Endothelial cell of umbilical vein (primary cell): ENCODE results near the gene WNT6.

Experiments
- CTCF ChIP-seq, 2 donors: IDR thresholded peaks; 1 replicate in 1 of 2; 2 replicates in 1 of 2; pipeline ENCODE4 v1.5.1; 2011; ENCODE audit warnings: low read length in 2 of 2, mild to moderate bottlenecking in 2 of 2, moderate library complexity in 2 of 2, control low read depth in 1 of 2, inconsistent platforms in 1 of 2, low read depth in 1 of 2; ENCODE audit not compliant: insufficient read depth in 1 of 2; ENCODE audit errors: extremely low read depth in 1 of 2
- EZH2 ChIP-seq: IDR thresholded peaks from 2 replicates; pipeline ENCODE4 v1.6.1; 2012; ENCODE audit warnings: borderline replicate concordance, low read depth, mild to moderate bottlenecking, moderate library complexity, low read length, inconsistent platforms; ENCODE audit not compliant: severe bottlenecking
- GATA2 ChIP-seq: IDR thresholded peaks from 2 replicates; pipeline ENCODE4 v1.7.0; 2011; ENCODE audit warnings: low read depth, mild to moderate bottlenecking, moderate library complexity, mixed read lengths, low read length; ENCODE audit not compliant: insufficient read length, insufficient read depth
- MYC ChIP-seq: IDR thresholded peaks from one replicate; pipeline ENCODE4 v1.6.1; 2011; ENCODE audit warnings: mild to moderate bottlenecking, low read depth, low read length

DNA sequence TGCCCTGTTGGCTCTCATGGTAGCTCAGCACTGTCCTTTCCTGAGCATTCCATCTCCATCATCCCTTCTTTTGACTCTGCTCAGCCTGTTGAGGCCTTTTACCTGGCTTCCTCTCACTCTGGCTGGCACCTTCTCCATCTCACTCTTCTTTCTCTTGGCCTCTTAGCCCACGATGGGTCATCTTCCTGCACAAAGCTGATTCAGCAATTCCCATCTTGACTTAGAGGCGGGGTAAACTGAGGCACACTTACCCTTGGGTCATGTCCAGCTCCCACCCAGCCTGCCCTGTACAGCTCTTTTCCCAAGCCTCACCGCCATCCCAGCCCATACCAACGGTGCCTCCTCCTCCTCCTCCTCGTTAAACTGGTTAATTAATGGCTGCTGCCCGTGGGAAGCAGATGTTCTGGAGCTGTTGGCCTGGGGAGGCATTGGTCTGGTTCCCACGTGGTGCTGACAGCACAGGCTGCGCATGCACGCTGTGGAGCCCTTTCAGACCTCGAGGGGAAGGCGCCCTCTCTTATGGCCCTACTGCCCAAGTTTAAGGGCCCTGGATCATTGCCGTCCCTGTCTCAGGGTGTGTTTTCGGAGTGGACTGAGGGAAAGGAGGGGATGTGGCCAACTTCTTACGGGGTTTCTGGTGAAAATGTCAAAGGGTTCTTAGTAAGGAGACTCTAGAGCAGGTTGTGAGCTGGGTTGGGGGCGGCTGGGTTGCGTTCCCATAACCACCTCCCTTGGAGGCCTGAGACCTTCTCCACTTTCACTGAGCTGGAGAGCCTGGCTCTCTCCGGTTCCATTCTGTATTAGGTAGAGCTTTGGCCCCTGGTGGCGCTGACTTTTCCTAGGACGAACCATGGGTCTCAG lies 31.9 kb downstream of the WNT6 start:
- TF ChIP-seq GATA2 (no peak), MYC (no peak), CTCF (IDR thresholded peaks at IDR 0.05; ENCODE audit: extremely low read depth in 1 of 2, insufficient read depth in 1 of 2, low read depth in 1 of 2, low read length in 2 of 2) (no peak), EZH2 (no peak)
